ENCODE results near the gene TMEM120A. TPM values are rescaled to one million over a fixed set of nuclear protein-coding genes. Genes with fewer than 3 reads are reported as not detected.
"Not testable (repeated sequence)": the region's sequence is repeated elsewhere in the genome, so short reads cannot be mapped to it uniquely, and the experiment has no call there.

The TMEM120A gene
- total RNA-seq (20.0 and 24.6 TPM in 2 replicates), polyA plus RNA-seq (56.9 and 69.9 TPM in 2 replicates)

- Histone ChIP-seq H3K27ac (peak within 1 kb of the TSS; percentile 70), H3K36me3 (no peaks in the 10 kb centered on the region), H3K4me1 (ENCODE audit: low read depth) (peaks cover 20% of the 10 kb centered on the region), H3K9me3 (ENCODE audit: low read depth) (no peaks in the 10 kb centered on the region), H3K27me3 (no peaks in the 10 kb centered on the region), H3K4me3 (peak within 1 kb of the TSS; percentile 54)
- peak; percentile 16 for TF ChIP-seq CTCF (IDR thresholded peaks at IDR 0.05; ENCODE audit: low read depth, low read length)
- DNase-seq (ENCODE audit: low read depth in 1 of 2, low spot score in 1 of 2), result peak; percentile 96 to 97
Observed at GRCh38 chr7:75994388-75995051, at the start of gene TMEM120A. TMEM120A (minus strand) TSS chr7:75994595; CDS start chr7:75994570, 25 bp downstream.

GRCh38 chr7:76040126-76040525 is 45.7 kb upstream of the TMEM120A start:
- Histone ChIP-seq H3K4me3 (no peak overlapping the region), H3K4me1 (ENCODE audit: low read depth) (peaks cover 17% of the 10 kb centered on the region), H3K9me3 (ENCODE audit: low read depth) (no peaks in the 10 kb centered on the region), H3K27ac (peak overlapping the region; percentile 92), H3K36me3 (no peaks in the 10 kb centered on the region), H3K27me3 (no peaks in the 10 kb centered on the region)
- peak in 1 of 2 donors; percentile 86 for DNase-seq (ENCODE audit: low read depth in 1 of 2, low spot score in 1 of 2)
- TF ChIP-seq CTCF (IDR thresholded peaks at IDR 0.05; ENCODE audit: low read depth, low read length), result no peak

- Histone ChIP-seq H3K27me3 (no peaks in the 10 kb centered on the region), H3K9me3 (ENCODE audit: low read depth) (no peaks in the 10 kb centered on the region), H3K36me3 (no peaks in the 10 kb centered on the region), H3K27ac (no peak overlapping the region), H3K4me3 (no peak overlapping the region), H3K4me1 (ENCODE audit: low read depth) (peaks cover 17% of the 10 kb centered on the region)
- DNase-seq (ENCODE audit: low read depth in 1 of 2, low spot score in 1 of 2), result peak in 1 of 2 donors; percentile 43
- TF ChIP-seq CTCF (IDR thresholded peaks at IDR 0.05; ENCODE audit: low read depth, low read length), result no peak
Observed at GRCh38 chr7:76037310-76037709, 42.9 kb upstream of the TMEM120A start.

- TF ChIP-seq CTCF (IDR thresholded peaks at IDR 0.05; ENCODE audit: low read depth, low read length), result no peak
- no peak overlapping the region for H3K4me3 ChIP-seq
- no peaks in the 10 kb centered on the region for H3K27me3 ChIP-seq
- H3K9me3 ChIP-seq (ENCODE audit: low read depth), result no peaks in the 10 kb centered on the region
- peaks cover 12% of the 10 kb centered on the region for H3K36me3 ChIP-seq
- DNase-seq (ENCODE audit: low read depth in 1 of 2, low spot score in 1 of 2), result no peak
- no peak overlapping the region for H3K27ac ChIP-seq
- H3K4me1 ChIP-seq (ENCODE audit: low read depth), result no peaks in the 10 kb centered on the region
Observed at GRCh38 chr7:76031964-76032363, 37.6 kb upstream of the TMEM120A start.

GRCh38 chr7:76029682-76030081 is 35.3 kb upstream of the TMEM120A start:
- H3K36me3 ChIP-seq, result peaks cover 12% of the 10 kb centered on the region
- not testable (repeated sequence) for H3K4me3 ChIP-seq; H3K4me1 ChIP-seq (ENCODE audit: low read depth); H3K9me3 ChIP-seq (ENCODE audit: low read depth); DNase-seq (ENCODE audit: low read depth in 1 of 2, low spot score in 1 of 2); H3K27me3 ChIP-seq; H3K27ac ChIP-seq

- Histone ChIP-seq H3K27me3 (no peaks in the 10 kb centered on the region), H3K4me3 (no peak overlapping the region), H3K36me3 (peaks cover 3% of the 10 kb centered on the region), H3K4me1 (ENCODE audit: low read depth) (no peaks in the 10 kb centered on the region), H3K9me3 (ENCODE audit: low read depth) (no peaks in the 10 kb centered on the region), H3K27ac (no peak overlapping the region)
- TF ChIP-seq CTCF (IDR thresholded peaks at IDR 0.05; ENCODE audit: low read depth, low read length), result no peak
- DNase-seq (ENCODE audit: low read depth in 1 of 2, low spot score in 1 of 2), result no peak
Observed at GRCh38 chr7:76023002-76023401, 28.6 kb upstream of the TMEM120A start.

Measured in cardiac muscle cell (in vitro differentiated cells and primary cell).